IMR-90 (cell line): ENCODE results near the gene PMEPA1. TPM values are rescaled to one million over a fixed set of nuclear protein-coding genes. Genes with fewer than 3 reads are reported as not detected.

Experiments used
- ATAC-seq: fragments of 200-7000 bp; cut with Tn5 transposase; 2 replicates; pipeline ENCODE4 v1.9.1; 2020; ENCODE audit warnings: low read depth, mild to moderate bottlenecking, moderate library complexity
- BruUV-seq: library from RNA; stranded (reverse); fragments of 400-500 nt; replicated peaks from 2 replicates; lab custom pipeline; 2021; lab: Mats Ljungman, UMichigan
- CTCF ChIA-PET: fragments of 300-600 bp; formaldehyde crosslinking; extraction: SDS; loops from one replicate; lab custom pipeline; 2021; ENCODE audit warnings: antibody characterized with exemption; lab: Yijun Ruan, JAX
- POLR2A ChIA-PET: fragments of 300-600 bp; sonication (Branson Sonifier 250); formaldehyde crosslinking; loops from one replicate; lab custom pipeline; 2022; ENCODE audit warnings: antibody characterized with exemption; ENCODE audit not compliant: unreplicated experiment; lab: Charles Lee
- DNase-seq: peaks from one replicate; pipeline ENCODE4 v3.0.0; 2013
- H2AFZ ChIP-seq: replicated peaks from 2 replicates; pipeline ENCODE3; 2013; ENCODE audit warnings: low read length, mild to moderate bottlenecking; ENCODE audit not compliant: poor library complexity
- H2AK5ac ChIP-seq: 2 replicates; pipeline ENCODE4 v1.6.1; 2013; ENCODE audit warnings: low read depth, low read length, inconsistent platforms
- H2AK9ac ChIP-seq: replicated peaks from 2 replicates; pipeline ENCODE3; 2013; ENCODE audit warnings: mild to moderate bottlenecking, low read depth, low read length, moderate library complexity; ENCODE audit not compliant: poor library complexity
- H2BK120ac ChIP-seq: 2 replicates; pipeline ENCODE4 v1.6.1; 2013; ENCODE audit warnings: low read depth, low read length, inconsistent platforms
- H2BK15ac ChIP-seq: 3 replicates; pipeline ENCODE4 v1.6.1; 2013; ENCODE audit warnings: low read depth, low read length, inconsistent platforms
- H2BK20ac ChIP-seq: 2 replicates; pipeline ENCODE4 v1.6.1; 2013; ENCODE audit warnings: low read depth, mild to moderate bottlenecking, inconsistent platforms, low read length, moderate library complexity
- H2BK5ac ChIP-seq: 2 replicates; pipeline ENCODE4 v1.6.1; 2013; ENCODE audit warnings: mild to moderate bottlenecking, low read depth, low read length, inconsistent platforms; ENCODE audit not compliant: poor library complexity, severe bottlenecking
- H3K14ac ChIP-seq: replicated peaks from 2 replicates; pipeline ENCODE4 v1.6.1; 2013; ENCODE audit warnings: low read depth, low read length, inconsistent platforms
- H3K18ac ChIP-seq: 2 replicates; pipeline ENCODE4 v1.6.1; 2013; ENCODE audit warnings: low read depth, low read length, control low read depth
- H3K23ac ChIP-seq: 2 replicates; pipeline ENCODE4 v1.6.1; 2013; ENCODE audit warnings: low read depth, low read length, inconsistent platforms
- H3K27ac ChIP-seq: 2 replicates; pipeline ENCODE4 v1.5.1; 2013; ENCODE audit warnings: mild to moderate bottlenecking, control low read depth, low read length; ENCODE audit not compliant: insufficient read depth
- H3K27me3 ChIP-seq: 2 replicates; pipeline ENCODE4 v1.6.1; 2013; ENCODE audit warnings: low read length; ENCODE audit not compliant: control insufficient read depth, insufficient read depth
- H3K36me3 ChIP-seq: 2 replicates; pipeline ENCODE4 v1.6.1; 2013; ENCODE audit warnings: low read length, mixed read lengths; ENCODE audit not compliant: control insufficient read depth, insufficient read depth
- H3K4ac ChIP-seq: 2 replicates; pipeline ENCODE4 v1.6.1; 2013; ENCODE audit warnings: low read depth, low read length, inconsistent platforms
- H3K4me1 ChIP-seq: 2 replicates; pipeline ENCODE4 v1.6.1; 2013; ENCODE audit warnings: low read length, mixed read lengths; ENCODE audit not compliant: control insufficient read depth, insufficient read depth
- H3K4me2 ChIP-seq: 2 replicates; pipeline ENCODE4 v1.6.1; 2013; ENCODE audit warnings: low read depth, mild to moderate bottlenecking, control low read depth, low read length, moderate library complexity
- H3K4me3 ChIP-seq: 2 replicates; pipeline ENCODE4 v1.5.1; 2013; ENCODE audit warnings: low read depth, mild to moderate bottlenecking, control low read depth, low read length, moderate library complexity; ENCODE audit not compliant: insufficient read depth
- H3K56ac ChIP-seq: 2 replicates; pipeline ENCODE4 v1.6.1; 2013; ENCODE audit warnings: low read length, inconsistent platforms; ENCODE audit not compliant: insufficient read depth; ENCODE audit errors: extremely low read depth
- H3K79me1 ChIP-seq, 2 experiments: 2 replicates each; pipeline ENCODE4 v1.6.1; 2013; ENCODE audit warnings: low read length in 2 of 2, inconsistent platforms in 1 of 2, low read depth in 1 of 2
- H3K9ac ChIP-seq: 2 replicates; pipeline ENCODE4 v1.6.1; 2013; ENCODE audit warnings: low read depth, low read length, control low read depth
- H3K9me1 ChIP-seq: 2 replicates; pipeline ENCODE4 v1.6.1; 2013; ENCODE audit warnings: low read length, inconsistent platforms; ENCODE audit not compliant: insufficient read depth
- H3K9me3 ChIP-seq: 2 replicates; pipeline ENCODE4 v1.6.1; 2013; ENCODE audit warnings: low read length; ENCODE audit not compliant: control insufficient read depth, insufficient read depth
- H4K20me1 ChIP-seq: 2 replicates; pipeline ENCODE4 v1.6.1; 2013; ENCODE audit warnings: low read length, inconsistent platforms; ENCODE audit not compliant: insufficient read depth
- H4K5ac ChIP-seq: 2 replicates; pipeline ENCODE4 v1.6.1; 2013; ENCODE audit warnings: mild to moderate bottlenecking, low read depth, low read length, control low read depth
- H4K8ac ChIP-seq, 2 experiments: 2 replicates each; pipeline ENCODE4 v1.6.1; 2013; ENCODE audit warnings: low read depth in 2 of 2, low read length in 2 of 2, control low read depth in 1 of 2, inconsistent platforms in 1 of 2
- H4K91ac ChIP-seq: 2 replicates; pipeline ENCODE4 v1.6.1; 2013; ENCODE audit warnings: low read depth, low read length, inconsistent platforms; ENCODE audit not compliant: insufficient read depth
- BHLHE40 ChIP-seq: fragments of 150-350 bp; IDR thresholded peaks from 2 replicates; pipeline ENCODE4 v1.6.1; 2016; ENCODE audit warnings: mild to moderate bottlenecking, low read depth, low read length
- CEBPB ChIP-seq: IDR thresholded peaks from 2 replicates; pipeline ENCODE4 v1.6.1; 2012; ENCODE audit warnings: low read depth, low read length, improper control_type of control experiment
- CHD1 ChIP-seq: IDR thresholded peaks from 2 replicates; pipeline ENCODE4 v1.6.1; 2012; ENCODE audit warnings: low read depth, low read length, improper control_type of control experiment
- CTCF ChIP-seq: conservative IDR thresholded peaks from 2 replicates; pipeline ENCODE4 v1.5.1; 2012; ENCODE audit warnings: mild to moderate bottlenecking, low read depth, low read length, improper control_type of control experiment
- FOS ChIP-seq: fragments of 150-350 bp; IDR thresholded peaks from 2 replicates; pipeline ENCODE4 v1.6.1; 2016; ENCODE audit warnings: low read depth, low read length
- MAFK ChIP-seq: IDR thresholded peaks from 2 replicates; pipeline ENCODE4 v1.6.1; 2012; ENCODE audit warnings: low read depth, low read length, improper control_type of control experiment
- MXI1 ChIP-seq: IDR thresholded peaks from 2 replicates; pipeline ENCODE4 v1.6.1; 2012; ENCODE audit warnings: low read depth, mild to moderate bottlenecking, low read length, moderate library complexity, borderline replicate concordance
- NFE2L2 ChIP-seq: fragments of 150-350 bp; IDR thresholded peaks from 2 replicates; pipeline ENCODE4 v1.6.1; 2016; ENCODE audit warnings: low read depth, mild to moderate bottlenecking, low read length
- POLR2A ChIP-seq: IDR thresholded peaks from 2 replicates; pipeline ENCODE4 v1.6.1; 2012; ENCODE audit warnings: mild to moderate bottlenecking, low read depth, low read length
- RAD21 ChIP-seq: IDR thresholded peaks from 2 replicates; pipeline ENCODE4 v1.6.1; 2012; ENCODE audit warnings: low read length, improper control_type of control experiment
- RCOR1 ChIP-seq: IDR thresholded peaks from 2 replicates; pipeline ENCODE4 v1.6.1; 2012; ENCODE audit warnings: mild to moderate bottlenecking, low read length, improper control_type of control experiment; ENCODE audit not compliant: insufficient replicate concordance
- RFX5 ChIP-seq: IDR thresholded peaks from 2 replicates; pipeline ENCODE4 v1.8.0; 2012; ENCODE audit warnings: low read depth, mild to moderate bottlenecking, low read length, moderate library complexity
- WGBS, 2 experiments: methylation state at CpG; one replicate each; pipeline versions ENCODE4 v1.1.5 to v1.1.7; 2013; ENCODE audit warnings: missing lambda C conversion rate in 2 of 2; ENCODE audit not compliant: insufficient read length in 1 of 2; ENCODE audit errors: extremely low coverage in 2 of 2; 5-methylcytosine and 5-hydroxymethylcytosine counted together
- dilution Hi-C: fragments of 300-500 bp; cut with HindIII; formaldehyde crosslinking; loops from one replicate; pipeline ENCODE4 v1.14.3; 2018; ENCODE audit warnings: low sequenced_read_pairs; ENCODE audit not compliant: unreplicated experiment
- in situ Hi-C: fragments of 300-500 bp; cut with MboI; formaldehyde crosslinking; loops from 3 replicates; pipeline ENCODE4 v1.14.3; 2019; ENCODE audit warnings: low sequenced_read_pairs, inconsistent platforms, mixed read lengths
- intact Hi-C: fragments of 100-400 bp; cut with micrococcal nuclease; formaldehyde crosslinking; loops from 2 replicates; pipeline ENCODE4 v1.10.0; 2022
- polyA plus RNA-seq, 3 experiments: library from polyadenylated mRNA; depleted of rRNA; stranded (reverse); fragments of >200 nt; gene quantifications; 2 replicates each; pipeline ENCODE4 v1.2.3, GENCODE V29; 2012; ENCODE audit warnings: low replicate concordance in 1 of 3
- total RNA-seq: library from RNA; depleted of rRNA; stranded (reverse); fragments of >200 nt; gene quantifications from 2 replicates; pipeline ENCODE4 v1.2.3, GENCODE V29; 2012
- TF ChIP-seq, protein P1 (sequence below): fragments of 150-350 bp; IDR thresholded peaks from 2 replicates; pipeline ENCODE4 v1.6.1; 2017; ENCODE audit warnings: mild to moderate bottlenecking, antibody characterized with exemption, low read length, low read depth
- TF ChIP-seq, protein P2 (sequence below): fragments of 150-350 bp; IDR thresholded peaks from 2 replicates; pipeline ENCODE4 v1.6.1; 2016; ENCODE audit warnings: low read depth, mild to moderate bottlenecking, low read length, moderate library complexity, borderline replicate concordance

Gene PMEPA1
- total and polyA plus RNA-seq, 2 of the 4 experiments (the other 2 are of a cell fraction): 2.0 to 6.9 TPM

- H4K91ac ChIP-seq: no peak overlapping the region
- ChIA-PET CTCF (interaction anchor here (0.8 to 2.0 kb wide), 5 partner anchors 434 to 517 kb away, joined by 3 to 9 read pairs (median 4); no protein-coding TSS in a partner anchor), POLR2A (no interaction called here)
- in situ Hi-C loops: loop anchor here (10.0 kb wide), 1 partner anchor 431 kb away; no protein-coding TSS in a partner anchor
- H2AFZ ChIP-seq: no peak overlapping the region
- H3K23ac ChIP-seq: no peak overlapping the region
- H3K9ac ChIP-seq: no peak overlapping the region
- no peak for TF ChIP-seq RCOR1
- TF ChIP-seq NFE2L2: no peak
- TF ChIP-seq RAD21: no peak
- TF ChIP-seq RFX5: no peak
- TF ChIP-seq FOS: no peak
- TF ChIP-seq BHLHE40: no peak
- TF ChIP-seq CEBPB: no peak
- TF ChIP-seq CHD1: no peak
- no peak for TF ChIP-seq MXI1
- no peak for TF ChIP-seq POLR2A
- no peak for TF ChIP-seq CTCF
- TF ChIP-seq, protein P1, sequence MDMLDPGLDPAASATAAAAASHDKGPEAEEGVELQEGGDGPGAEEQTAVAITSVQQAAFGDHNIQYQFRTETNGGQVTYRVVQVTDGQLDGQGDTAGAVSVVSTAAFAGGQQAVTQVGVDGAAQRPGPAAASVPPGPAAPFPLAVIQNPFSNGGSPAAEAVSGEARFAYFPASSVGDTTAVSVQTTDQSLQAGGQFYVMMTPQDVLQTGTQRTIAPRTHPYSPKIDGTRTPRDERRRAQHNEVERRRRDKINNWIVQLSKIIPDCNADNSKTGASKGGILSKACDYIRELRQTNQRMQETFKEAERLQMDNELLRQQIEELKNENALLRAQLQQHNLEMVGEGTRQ: no peak
- TF ChIP-seq, protein P2, sequence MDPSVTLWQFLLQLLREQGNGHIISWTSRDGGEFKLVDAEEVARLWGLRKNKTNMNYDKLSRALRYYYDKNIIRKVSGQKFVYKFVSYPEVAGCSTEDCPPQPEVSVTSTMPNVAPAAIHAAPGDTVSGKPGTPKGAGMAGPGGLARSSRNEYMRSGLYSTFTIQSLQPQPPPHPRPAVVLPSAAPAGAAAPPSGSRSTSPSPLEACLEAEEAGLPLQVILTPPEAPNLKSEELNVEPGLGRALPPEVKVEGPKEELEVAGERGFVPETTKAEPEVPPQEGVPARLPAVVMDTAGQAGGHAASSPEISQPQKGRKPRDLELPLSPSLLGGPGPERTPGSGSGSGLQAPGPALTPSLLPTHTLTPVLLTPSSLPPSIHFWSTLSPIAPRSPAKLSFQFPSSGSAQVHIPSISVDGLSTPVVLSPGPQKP: no peak
- TF ChIP-seq MAFK: no peak
- peaks cover 3% of the 10 kb centered on the region; the same call in 1 of the 2 replicates for H4K20me1 ChIP-seq
- H3K9me3 ChIP-seq: no peaks in the 10 kb centered on the region
- H3K4ac ChIP-seq: no peak overlapping the region
- ATAC-seq (no peak), DNase-seq (no peak)
- no TSS peak for BruUV-seq
- 80% methylated on average over 2 of the region's 8 CpGs; no CpG with 5 or more reads in 1 of the 2 experiments for WGBS, 2 experiments
- no peaks in the 10 kb centered on the region for H3K9me1 ChIP-seq
- no peak overlapping the region for H2AK5ac ChIP-seq
- H3K79me1 ChIP-seq: no peaks in the 10 kb centered on the region
- peaks cover 29% of the 10 kb centered on the region for H3K36me3 ChIP-seq
- no peak overlapping the region for H2AK9ac ChIP-seq
- no peak overlapping the region for H2BK15ac ChIP-seq
- no peaks in the 10 kb centered on the region for H3K4me1 ChIP-seq
- no peaks in the 10 kb centered on the region for H3K27me3 ChIP-seq
- H3K56ac ChIP-seq: no peak overlapping the region
- H3K14ac ChIP-seq: no peak overlapping the region
- H2BK5ac ChIP-seq: no peak overlapping the region
- intact Hi-C loops: loop anchor here (10.0 kb wide), 1 partner anchor 191 kb away; no protein-coding TSS in a partner anchor
- no peak overlapping the region for H2BK20ac ChIP-seq
- H3K4me2 ChIP-seq: no peak overlapping the region
- no peak overlapping the region for H4K8ac ChIP-seq
- no peak overlapping the region for H2BK120ac ChIP-seq
- no peak overlapping the region for H3K18ac ChIP-seq
- no peak overlapping the region for H3K4me3 ChIP-seq
- no peak overlapping the region for H3K27ac ChIP-seq
- dilution Hi-C loops: no loop called here
- no peak overlapping the region for H4K5ac ChIP-seq
Measured at GRCh38 chr20:57653546-57653900, 56.3 kb downstream of the PMEPA1 start.
